HepG2 (cell line): Measurements from ENCODE around the gene LRRC25. TPM values are rescaled to one million over a fixed set of nuclear protein-coding genes. Genes with fewer than 3 reads are reported as not detected.
A peak's percentile ranks its signal among the peaks of the same experiment; 100 is the strongest.

Experiments
- FOXJ3 ChIP-seq: sonication (generic); formaldehyde crosslinking; IDR thresholded peaks from 2 replicates; pipeline ENCODE4 v1.4.0; 2020; ENCODE audit warnings: missing genetic modification reagents, mild to moderate bottlenecking, borderline replicate concordance
- IRX3 ChIP-seq: sonication (generic); formaldehyde crosslinking; IDR thresholded peaks from 2 replicates; pipeline ENCODE4 v1.8.1; 2023; ENCODE audit warnings: mild to moderate bottlenecking, low read depth, missing genetic modification reagents, borderline replicate concordance
- NCOA1 ChIP-seq: sonication (generic); formaldehyde crosslinking; IDR thresholded peaks from 2 replicates; pipeline ENCODE4 v1.9.0; 2021; ENCODE audit warnings: missing genetic modification reagents
- NR2C2 ChIP-seq: sonication (generic); formaldehyde crosslinking; IDR thresholded peaks from 2 replicates; pipeline ENCODE4 v1.4.0; 2020; ENCODE audit warnings: missing genetic modification reagents, mild to moderate bottlenecking, moderate library complexity, borderline replicate concordance
- RBM39 ChIP-seq: fragments of 200-400 bp; formaldehyde crosslinking; IDR thresholded peaks from one replicate; pipeline ENCODE4 v1.6.1; 2018; ENCODE audit warnings: antibody characterized with exemption, mild to moderate bottlenecking, low read depth, low read length; ENCODE audit not compliant: poor library complexity, severe bottlenecking
- SOX13 ChIP-seq, 3 experiments: fragments of 450-650 bp in 1 of 3; sonication (generic) in 1 of 3; formaldehyde crosslinking in 1 of 3; IDR thresholded peaks in 2 of 3; conservative IDR thresholded peaks in 1 of 3; 2 replicates each; pipeline versions ENCODE4 v1.5.0 to v1.6.1; 2016 to 2020; ENCODE audit warnings: antibody characterized with exemption in 1 of 3, mild to moderate bottlenecking in 1 of 3, missing compliant biosample characterization in 1 of 3, missing genetic modification reagents in 1 of 3, moderate library complexity in 1 of 3
- ZNF451 ChIP-seq: sonication (generic); formaldehyde crosslinking; IDR thresholded peaks from 2 replicates; pipeline ENCODE4 v1.5.0; 2020; ENCODE audit warnings: mild to moderate bottlenecking, missing genetic modification reagents
- ZNF510 ChIP-seq: sonication (generic); formaldehyde crosslinking; IDR thresholded peaks from 2 replicates; pipeline ENCODE4 v1.4.0; 2020; ENCODE audit warnings: low read depth, mild to moderate bottlenecking, missing genetic modification reagents
- polyA plus RNA-seq, 8 experiments: library from polyadenylated mRNA; depleted of rRNA in 3 of 8; stranded (reverse) in 7 of 8; unstranded in 1 of 8; fragments of >200 nt; fragmentation: Illumina TruSeq in 4 of 8; extraction: Trizol in 4 of 8; gene quantifications; 2 replicates each; pipeline versions ENCODE4 v1.2.1 to v1.2.3, GENCODE V29; 2011 to 2016; ENCODE audit warnings: low read depth in 4 of 8, missing spikeins in 1 of 8, mixed read lengths in 1 of 8; ENCODE audit not compliant: insufficient read depth in 1 of 8
- total RNA-seq, 5 experiments: library from RNA; depleted of rRNA; stranded (reverse); fragments of >200 nt; fragmentation: Illumina TruSeq; extraction: Trizol; gene quantifications; 2 replicates each; pipeline ENCODE4 v1.2.3, GENCODE V29; 2016; ENCODE audit warnings: low read depth in 1 of 5
- TF ChIP-seq, protein P1 (sequence below): sonication (generic); formaldehyde crosslinking; IDR thresholded peaks from 2 replicates; pipeline ENCODE4 v1.5.0; 2020; ENCODE audit warnings: missing genetic modification reagents, mild to moderate bottlenecking, borderline replicate concordance
- TF ChIP-seq, protein P2 (sequence below): sonication (generic); formaldehyde crosslinking; IDR thresholded peaks from 2 replicates; pipeline ENCODE4; 2020; ENCODE audit warnings: missing genetic modification reagents, mild to moderate bottlenecking, borderline replicate concordance
- TF ChIP-seq, protein P3 (sequence below): sonication (generic); formaldehyde crosslinking; IDR thresholded peaks from 2 replicates; pipeline ENCODE4 v1.8.1; 2023; ENCODE audit warnings: mild to moderate bottlenecking, missing genetic modification reagents
- TF ChIP-seq, protein P4 (sequence below): IDR thresholded peaks from 2 replicates; pipeline ENCODE4 v1.6.1; 2016; ENCODE audit warnings: low read depth, borderline replicate concordance
- TF ChIP-seq, protein P5 (sequence below): sonication (generic); formaldehyde crosslinking; IDR thresholded peaks from 2 replicates; pipeline ENCODE4 v1.4.0; 2020; ENCODE audit warnings: missing genetic modification reagents, mild to moderate bottlenecking, borderline replicate concordance
- TF ChIP-seq, protein P6 (sequence below): sonication (generic); formaldehyde crosslinking; IDR thresholded peaks from 2 replicates; pipeline ENCODE4 v1.5.1; 2020; ENCODE audit warnings: missing genetic modification reagents, mild to moderate bottlenecking, borderline replicate concordance
- TF ChIP-seq, protein P7 (sequence below): sonication (generic); formaldehyde crosslinking; IDR thresholded peaks from 2 replicates; pipeline ENCODE4 v1.4.0; 2020; ENCODE audit warnings: low read depth, mild to moderate bottlenecking, missing genetic modification reagents

LRRC25 gene
- total and polyA plus RNA-seq, 2 of the 13 experiments (the other 11 are each of a cell fraction or from before 2014, with no cell fraction given), result 0.13 to 0.53 TPM

DNA sequence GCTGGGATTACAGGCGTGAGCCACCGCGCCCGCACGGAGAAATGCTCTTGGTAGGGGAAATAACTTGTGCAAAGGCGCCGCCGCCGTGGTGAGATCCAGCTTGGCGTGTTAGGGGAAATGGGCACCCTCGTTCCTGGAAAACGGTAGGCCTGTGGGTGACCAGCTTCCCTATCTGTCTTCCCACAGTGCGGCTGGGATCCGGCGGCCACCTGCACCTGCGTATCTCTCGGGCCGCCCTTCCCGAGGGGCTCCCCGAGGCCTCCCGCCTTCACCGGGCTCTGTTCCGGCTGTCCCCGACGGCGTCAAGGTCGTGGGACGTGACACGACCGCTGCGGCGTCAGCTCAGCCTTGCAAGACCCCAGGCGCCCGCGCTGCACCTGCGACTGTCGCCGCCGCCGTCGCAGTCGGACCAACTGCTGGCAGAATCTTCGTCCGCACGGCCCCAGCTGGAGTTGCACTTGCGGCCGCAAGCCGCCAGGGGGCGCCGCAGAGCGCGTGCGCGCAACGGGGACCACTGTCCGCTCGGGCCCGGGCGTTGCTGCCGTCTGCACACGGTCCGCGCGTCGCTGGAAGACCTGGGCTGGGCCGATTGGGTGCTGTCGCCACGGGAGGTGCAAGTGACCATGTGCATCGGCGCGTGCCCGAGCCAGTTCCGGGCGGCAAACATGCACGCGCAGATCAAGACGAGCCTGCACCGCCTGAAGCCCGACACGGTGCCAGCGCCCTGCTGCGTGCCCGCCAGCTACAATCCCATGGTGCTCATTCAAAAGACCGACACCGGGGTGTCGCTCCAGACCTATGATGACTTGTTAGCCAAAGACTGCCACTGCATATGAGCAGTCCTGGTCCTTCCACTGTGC is 9.1 kb downstream of the LRRC25 start (continued):
- TF ChIP-seq, protein P1, sequence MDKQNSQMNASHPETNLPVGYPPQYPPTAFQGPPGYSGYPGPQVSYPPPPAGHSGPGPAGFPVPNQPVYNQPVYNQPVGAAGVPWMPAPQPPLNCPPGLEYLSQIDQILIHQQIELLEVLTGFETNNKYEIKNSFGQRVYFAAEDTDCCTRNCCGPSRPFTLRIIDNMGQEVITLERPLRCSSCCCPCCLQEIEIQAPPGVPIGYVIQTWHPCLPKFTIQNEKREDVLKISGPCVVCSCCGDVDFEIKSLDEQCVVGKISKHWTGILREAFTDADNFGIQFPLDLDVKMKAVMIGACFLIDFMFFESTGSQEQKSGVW (CRISPR knock-in tag), result peak; percentile 80; the same call in 1 of the 2 replicates
- TF ChIP-seq, protein P2, sequence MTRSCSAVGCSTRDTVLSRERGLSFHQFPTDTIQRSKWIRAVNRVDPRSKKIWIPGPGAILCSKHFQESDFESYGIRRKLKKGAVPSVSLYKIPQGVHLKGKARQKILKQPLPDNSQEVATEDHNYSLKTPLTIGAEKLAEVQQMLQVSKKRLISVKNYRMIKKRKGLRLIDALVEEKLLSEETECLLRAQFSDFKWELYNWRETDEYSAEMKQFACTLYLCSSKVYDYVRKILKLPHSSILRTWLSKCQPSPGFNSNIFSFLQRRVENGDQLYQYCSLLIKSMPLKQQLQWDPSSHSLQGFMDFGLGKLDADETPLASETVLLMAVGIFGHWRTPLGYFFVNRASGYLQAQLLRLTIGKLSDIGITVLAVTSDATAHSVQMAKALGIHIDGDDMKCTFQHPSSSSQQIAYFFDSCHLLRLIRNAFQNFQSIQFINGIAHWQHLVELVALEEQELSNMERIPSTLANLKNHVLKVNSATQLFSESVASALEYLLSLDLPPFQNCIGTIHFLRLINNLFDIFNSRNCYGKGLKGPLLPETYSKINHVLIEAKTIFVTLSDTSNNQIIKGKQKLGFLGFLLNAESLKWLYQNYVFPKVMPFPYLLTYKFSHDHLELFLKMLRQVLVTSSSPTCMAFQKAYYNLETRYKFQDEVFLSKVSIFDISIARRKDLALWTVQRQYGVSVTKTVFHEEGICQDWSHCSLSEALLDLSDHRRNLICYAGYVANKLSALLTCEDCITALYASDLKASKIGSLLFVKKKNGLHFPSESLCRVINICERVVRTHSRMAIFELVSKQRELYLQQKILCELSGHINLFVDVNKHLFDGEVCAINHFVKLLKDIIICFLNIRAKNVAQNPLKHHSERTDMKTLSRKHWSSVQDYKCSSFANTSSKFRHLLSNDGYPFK (CRISPR knock-in tag), result peak; percentile 59; the same call in 1 of the 2 replicates
- TF ChIP-seq FOXJ3 (CRISPR knock-in tag), result peak; percentile 81
- peak; percentile 95 for TF ChIP-seq ZNF451 (CRISPR knock-in tag)
- TF ChIP-seq RBM39, result peak; percentile 97
- TF ChIP-seq, protein P3, sequence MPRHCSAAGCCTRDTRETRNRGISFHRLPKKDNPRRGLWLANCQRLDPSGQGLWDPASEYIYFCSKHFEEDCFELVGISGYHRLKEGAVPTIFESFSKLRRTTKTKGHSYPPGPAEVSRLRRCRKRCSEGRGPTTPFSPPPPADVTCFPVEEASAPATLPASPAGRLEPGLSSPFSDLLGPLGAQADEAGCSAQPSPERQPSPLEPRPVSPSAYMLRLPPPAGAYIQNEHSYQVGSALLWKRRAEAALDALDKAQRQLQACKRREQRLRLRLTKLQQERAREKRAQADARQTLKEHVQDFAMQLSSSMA (CRISPR knock-in tag), result 0 out of 2 replicates have a peak, but pooled peaks have one; percentile 84
- no peak for TF ChIP-seq SOX13 (IDR thresholded peaks at IDR 0.05)
- peak in 1 of 2 experiments; percentile 32; a peak in 1 of 4 replicates for TF ChIP-seq SOX13 (CRISPR knock-in tag; conservative IDR thresholded peaks at IDR 0.05 in 1 of 2, IDR thresholded peaks at IDR 0.05 in 1 of 2)
- TF ChIP-seq NCOA1 (CRISPR knock-in tag), result peak; percentile 60; the same call in 1 of the 2 replicates
- 0 out of 2 replicates have a peak, but pooled peaks have one; percentile 55 for TF ChIP-seq IRX3 (CRISPR knock-in tag)
- TF ChIP-seq, protein P4, sequence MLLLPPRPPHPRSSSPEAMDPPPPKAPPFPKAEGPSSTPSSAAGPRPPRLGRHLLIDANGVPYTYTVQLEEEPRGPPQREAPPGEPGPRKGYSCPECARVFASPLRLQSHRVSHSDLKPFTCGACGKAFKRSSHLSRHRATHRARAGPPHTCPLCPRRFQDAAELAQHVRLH (CRISPR knock-in tag), result 0 out of 2 replicates have a peak, but pooled peaks have one; percentile 62
- TF ChIP-seq ZNF510, result peak; percentile 83; the same call in 1 of the 2 replicates
- TF ChIP-seq, protein P5, sequence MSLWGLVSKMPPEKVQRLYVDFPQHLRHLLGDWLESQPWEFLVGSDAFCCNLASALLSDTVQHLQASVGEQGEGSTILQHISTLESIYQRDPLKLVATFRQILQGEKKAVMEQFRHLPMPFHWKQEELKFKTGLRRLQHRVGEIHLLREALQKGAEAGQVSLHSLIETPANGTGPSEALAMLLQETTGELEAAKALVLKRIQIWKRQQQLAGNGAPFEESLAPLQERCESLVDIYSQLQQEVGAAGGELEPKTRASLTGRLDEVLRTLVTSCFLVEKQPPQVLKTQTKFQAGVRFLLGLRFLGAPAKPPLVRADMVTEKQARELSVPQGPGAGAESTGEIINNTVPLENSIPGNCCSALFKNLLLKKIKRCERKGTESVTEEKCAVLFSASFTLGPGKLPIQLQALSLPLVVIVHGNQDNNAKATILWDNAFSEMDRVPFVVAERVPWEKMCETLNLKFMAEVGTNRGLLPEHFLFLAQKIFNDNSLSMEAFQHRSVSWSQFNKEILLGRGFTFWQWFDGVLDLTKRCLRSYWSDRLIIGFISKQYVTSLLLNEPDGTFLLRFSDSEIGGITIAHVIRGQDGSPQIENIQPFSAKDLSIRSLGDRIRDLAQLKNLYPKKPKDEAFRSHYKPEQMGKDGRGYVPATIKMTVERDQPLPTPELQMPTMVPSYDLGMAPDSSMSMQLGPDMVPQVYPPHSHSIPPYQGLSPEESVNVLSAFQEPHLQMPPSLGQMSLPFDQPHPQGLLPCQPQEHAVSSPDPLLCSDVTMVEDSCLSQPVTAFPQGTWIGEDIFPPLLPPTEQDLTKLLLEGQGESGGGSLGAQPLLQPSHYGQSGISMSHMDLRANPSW, result peak; percentile 84; the same call in 1 of the 2 replicates
- TF ChIP-seq, protein P6, sequence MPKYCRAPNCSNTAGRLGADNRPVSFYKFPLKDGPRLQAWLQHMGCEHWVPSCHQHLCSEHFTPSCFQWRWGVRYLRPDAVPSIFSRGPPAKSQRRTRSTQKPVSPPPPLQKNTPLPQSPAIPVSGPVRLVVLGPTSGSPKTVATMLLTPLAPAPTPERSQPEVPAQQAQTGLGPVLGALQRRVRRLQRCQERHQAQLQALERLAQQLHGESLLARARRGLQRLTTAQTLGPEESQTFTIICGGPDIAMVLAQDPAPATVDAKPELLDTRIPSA (CRISPR knock-in tag), result 0 out of 2 replicates have a peak, but pooled peaks have one; percentile 35
- TF ChIP-seq, protein P7, sequence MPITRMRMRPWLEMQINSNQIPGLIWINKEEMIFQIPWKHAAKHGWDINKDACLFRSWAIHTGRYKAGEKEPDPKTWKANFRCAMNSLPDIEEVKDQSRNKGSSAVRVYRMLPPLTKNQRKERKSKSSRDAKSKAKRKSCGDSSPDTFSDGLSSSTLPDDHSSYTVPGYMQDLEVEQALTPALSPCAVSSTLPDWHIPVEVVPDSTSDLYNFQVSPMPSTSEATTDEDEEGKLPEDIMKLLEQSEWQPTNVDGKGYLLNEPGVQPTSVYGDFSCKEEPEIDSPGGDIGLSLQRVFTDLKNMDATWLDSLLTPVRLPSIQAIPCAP (CRISPR knock-in tag), result 0 out of 2 replicates have a peak, but pooled peaks have one; percentile 64
- no peak; the same call in none of the 2 replicates for TF ChIP-seq NR2C2 (CRISPR knock-in tag)
